SW480 (cell line): Measurements from ENCODE around the gene C3orf62.
"Not testable (repeated sequence)": the region's sequence is repeated elsewhere in the genome, so short reads cannot be mapped to it uniquely, and the experiment has no call there.

Source experiments
- DNase-seq: peaks from one replicate; pipeline ENCODE4 v3.0.0-alpha.2; 2016; ENCODE audit warnings: low spot score

C3orf62 gene

GRCh38 chr3:49266410-49267095 is 10.5 kb downstream of the C3orf62 start:
- no peak for DNase-seq

GRCh38 chr3:49265661-49266386 is 11.2 kb downstream of the C3orf62 start:
- no peak for DNase-seq

GRCh38 chr3:49263159-49263889 is 13.7 kb downstream of the C3orf62 start:
- no peak for DNase-seq

GRCh38 chr3:49260806-49261324 is 16.2 kb downstream of the C3orf62 start:
- DNase-seq, result no peak

- no peak for DNase-seq
Observed at GRCh38 chr3:49257187-49257586, 19.8 kb downstream of the C3orf62 start.

GRCh38 chr3:49255718-49256511 is 21.1 kb downstream of the C3orf62 start:
- no peak for DNase-seq

- DNase-seq, result peak; percentile 60
Observed at GRCh38 chr3:49255112-49255511, 21.9 kb downstream of the C3orf62 start.

GRCh38 chr3:49253512-49253911 is 23.5 kb downstream of the C3orf62 start:
- DNase-seq, result no peak

- DNase-seq, result no peak
Observed at GRCh38 chr3:49248840-49249227, 28.2 kb downstream of the C3orf62 start.

- DNase-seq, result peak; percentile 40
Observed at GRCh38 chr3:49244581-49245205, 32.3 kb downstream of the C3orf62 start.

GRCh38 chr3:49240091-49240490 is 36.9 kb downstream of the C3orf62 start:
- DNase-seq, result not testable (repeated sequence)

- DNase-seq, result no peak
Observed at GRCh38 chr3:49238274-49239127, 38.5 kb downstream of the C3orf62 start.

- no peak for DNase-seq
Observed at GRCh38 chr3:49237344-49237743, 39.7 kb downstream of the C3orf62 start.

GRCh38 chr3:49236226-49236625 is 40.8 kb downstream of the C3orf62 start:
- DNase-seq, result no peak

- not testable (repeated sequence) for DNase-seq
Observed at GRCh38 chr3:49228817-49229216, 48.2 kb downstream of the C3orf62 start.

GRCh38 chr3:49222002-49222401 is 55.0 kb downstream of the C3orf62 start:
- DNase-seq, result no peak

GRCh38 chr3:49220985-49221563 is 56.0 kb downstream of the C3orf62 start:
- DNase-seq, result not testable (repeated sequence)

- no peak for DNase-seq
Observed at GRCh38 chr3:49219132-49219531, 57.9 kb downstream of the C3orf62 start.
